ENCODE measurements around the gene TMCC1. TPM values are rescaled to one million over a fixed set of nuclear protein-coding genes. Genes with fewer than 3 reads are reported as not detected.

TMCC1 gene
- total and polyA plus RNA-seq, 7 donors, result 10.3 to 35.2 (median 27.6) TPM

- intact Hi-C loops (cut with DNase I), result no loop called here
Observed at GRCh38 chr3:129809297-129809696, 84.2 kb downstream of the TMCC1 start.

DNA sequence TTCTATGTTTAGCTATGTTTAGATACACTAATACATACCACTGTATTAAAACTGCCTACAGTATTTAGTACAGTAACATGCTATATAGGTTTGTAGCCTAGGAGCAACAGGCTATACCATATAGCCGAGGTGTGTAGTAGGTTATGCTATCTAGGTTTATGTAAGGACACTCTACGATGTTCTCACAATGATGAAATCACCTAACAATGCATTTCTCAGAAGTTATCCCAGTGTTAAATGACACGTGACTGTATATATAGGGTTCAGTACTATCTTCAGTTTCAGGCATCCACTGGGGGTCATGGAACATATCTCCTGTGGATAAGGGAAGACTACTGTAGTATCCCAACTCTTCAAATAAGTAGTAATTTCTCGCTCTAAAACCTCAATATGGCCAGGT, 97.4 kb downstream of the TMCC1 start:
- no peak overlapping the region for H3K27ac ChIP-seq
- H3K9me3 ChIP-seq, result no peaks in the 10 kb centered on the region
- intact Hi-C loops (cut with DNase I), result no loop called here
- DNase-seq, result no peak
- no peak overlapping the region for H3K4me3 ChIP-seq
- TF ChIP-seq CTCF (IDR thresholded peaks at IDR 0.05) (no peak), POLR2A (IDR thresholded peaks at IDR 0.05) (no peak), EP300 (IDR thresholded peaks at IDR 0.05) (no peak), POLR2AphosphoS5 (IDR thresholded peaks at IDR 0.05) (no peak)
- no peaks in the 10 kb centered on the region for H3K27me3 ChIP-seq
- no peaks in the 10 kb centered on the region for H3K36me3 ChIP-seq
- peaks cover 0 to 32% (median 30%) of the 10 kb centered on the region in 4 donors for H3K4me1 ChIP-seq
- WGBS, 2 donors, result 96% methylated on average over 4 of the region's 4 CpGs

More at GRCh38 chr3:129809297-129809696, 84.2 kb downstream of the TMCC1 start:
- Histone ChIP-seq H3K27me3 (no peaks in the 10 kb centered on the region), H3K36me3 (no peaks in the 10 kb centered on the region), H3K4me1 (peaks cover 0 to 33% (median 13%) of the 10 kb centered on the region in 4 donors), H3K27ac (no peak overlapping the region), H3K4me3 (no peak overlapping the region), H3K9me3 (no peaks in the 10 kb centered on the region)
- DNase-seq, result no peak
- TF ChIP-seq EP300 (IDR thresholded peaks at IDR 0.05) (no peak), POLR2AphosphoS5 (IDR thresholded peaks at IDR 0.05) (no peak), CTCF (IDR thresholded peaks at IDR 0.05) (no peak), POLR2A (IDR thresholded peaks at IDR 0.05) (no peak)

DNA sequence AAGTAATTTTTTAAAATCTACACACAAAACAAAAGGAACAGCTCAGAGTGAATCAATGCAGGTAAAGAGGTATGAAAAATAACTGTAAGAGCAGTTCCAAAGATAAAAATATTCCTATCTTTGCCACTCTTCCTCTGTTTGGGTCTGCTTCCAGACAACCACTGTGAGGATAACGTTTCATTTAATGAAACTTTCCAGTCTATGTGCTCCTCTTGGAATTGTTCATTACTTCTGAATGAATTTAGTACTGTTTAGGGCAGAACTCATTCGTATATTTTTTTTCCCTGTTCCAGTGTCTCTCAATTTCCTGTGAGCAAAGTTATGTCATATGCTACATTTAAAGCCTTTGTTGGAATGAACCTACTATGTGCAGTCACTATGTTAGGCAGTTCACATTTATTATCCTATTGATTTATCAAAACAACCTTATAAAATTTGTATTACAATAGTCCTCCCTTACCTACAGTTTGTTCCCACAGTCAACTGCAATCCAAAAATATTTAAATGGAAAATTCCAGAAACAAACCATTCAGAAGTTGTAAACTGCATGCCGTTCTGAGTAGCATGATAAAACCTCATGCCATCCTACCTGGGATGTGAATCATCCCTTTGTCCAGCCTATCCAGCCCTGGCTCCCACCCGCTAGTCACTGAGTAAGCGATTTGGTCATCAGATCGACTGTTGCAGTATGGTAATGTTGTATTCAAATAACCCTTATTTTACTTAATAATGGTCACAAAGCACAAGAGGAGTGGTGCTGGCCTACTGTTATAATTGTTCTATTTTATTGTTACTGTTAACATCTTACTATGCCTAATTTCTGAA, 98.1 kb downstream of the TMCC1 start:
- no peak for DNase-seq
- Histone ChIP-seq H3K9me3 (no peaks in the 10 kb centered on the region), H3K27me3 (no peaks in the 10 kb centered on the region), H3K4me1 (peaks cover 0 to 32% (median 30%) of the 10 kb centered on the region in 4 donors), H3K36me3 (no peaks in the 10 kb centered on the region), H3K4me3 (no peak overlapping the region), H3K27ac (no peak overlapping the region)
- TF ChIP-seq POLR2AphosphoS5 (IDR thresholded peaks at IDR 0.05), result no peak
- no peak for TF ChIP-seq POLR2A (IDR thresholded peaks at IDR 0.05)
- no peak for TF ChIP-seq CTCF (IDR thresholded peaks at IDR 0.05)
- no peak for TF ChIP-seq EP300 (IDR thresholded peaks at IDR 0.05)
- intact Hi-C loops (cut with DNase I), result no loop called here
- WGBS, 2 donors, result 56 to 76% methylated on average over 6 of the region's 6 CpGs

- Histone ChIP-seq H3K27ac (peak overlapping the region in 3 of 4 donors; percentile 33 to 47 (median 39)), H3K27me3 (no peaks in the 10 kb centered on the region), H3K36me3 (no peaks in the 10 kb centered on the region), H3K4me3 (peak overlapping the region in 1 of 4 donors; percentile 1), H3K9me3 (no peaks in the 10 kb centered on the region), H3K4me1 (peaks cover 0 to 32% (median 30%) of the 10 kb centered on the region in 4 donors)
- DNase-seq, result peak; percentile 63
- intact Hi-C loops (cut with DNase I), result no loop called here
- no peak for TF ChIP-seq EP300 (IDR thresholded peaks at IDR 0.05)
- no peak for TF ChIP-seq CTCF (IDR thresholded peaks at IDR 0.05)
- no peak for TF ChIP-seq POLR2A (IDR thresholded peaks at IDR 0.05)
- no peak for TF ChIP-seq POLR2AphosphoS5 (IDR thresholded peaks at IDR 0.05)
- WGBS, 2 donors, result 16 to 20% methylated on average over 14 of the region's 14 CpGs
Observed at GRCh38 chr3:129794311-129795185, 99.0 kb downstream of the TMCC1 start.
